ENCODE measurements around the gene LMAN2.
"Not testable (repeated sequence)": the region's sequence is repeated elsewhere in the genome, so short reads cannot be mapped to it uniquely, and the experiment has no call there.

Gene LMAN2

DNA sequence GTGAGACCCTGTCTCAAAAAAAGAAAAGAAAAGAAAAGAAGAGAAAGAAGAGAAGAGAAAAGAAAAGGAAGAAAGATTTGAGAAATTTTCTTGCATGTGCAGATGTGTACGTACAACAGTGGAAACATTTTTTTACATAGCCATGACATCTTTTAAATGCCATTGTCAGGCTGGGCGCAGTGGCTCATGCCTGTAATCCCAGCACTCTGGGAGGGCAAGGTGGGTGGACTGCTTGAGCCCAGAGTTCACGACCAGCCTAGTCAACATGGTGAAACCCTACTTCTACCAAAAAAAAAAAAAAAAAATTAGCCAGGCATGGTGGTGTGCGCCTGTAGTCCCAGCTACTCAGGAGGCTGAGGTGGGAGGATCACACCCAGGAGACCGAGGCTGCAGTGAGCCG, 6.6 kb downstream of the LMAN2 start:
- no peak overlapping the region for H3K4me3 ChIP-seq (ENCODE audit: low read length)
- DNase-seq (ENCODE audit: low read depth), result no peak
- no peak for TF ChIP-seq CTCF (IDR thresholded peaks at IDR 0.05; ENCODE audit: insufficient read depth, low read depth, low read length, missing control alignments)

GRCh38 chr5:177343777-177344176, 7.7 kb downstream of the LMAN2 start:
- no peak for TF ChIP-seq CTCF (IDR thresholded peaks at IDR 0.05; ENCODE audit: insufficient read depth, low read depth, low read length, missing control alignments)
- no peak for DNase-seq (ENCODE audit: low read depth)

GRCh38 chr5:177343000-177343399, 8.5 kb downstream of the LMAN2 start:
- H3K4me3 ChIP-seq (ENCODE audit: low read length); DNase-seq (ENCODE audit: low read depth): not testable (repeated sequence)

More at GRCh38 chr5:177343777-177344176, 7.7 kb downstream of the LMAN2 start:
- H3K4me3 ChIP-seq (ENCODE audit: low read length), result no peak overlapping the region

- TF ChIP-seq CTCF (IDR thresholded peaks at IDR 0.05; ENCODE audit: insufficient read depth, low read depth, low read length, missing control alignments), result no peak
- DNase-seq (ENCODE audit: low read depth), result peak; percentile 21
- no peak overlapping the region for H3K4me3 ChIP-seq (ENCODE audit: low read length)
These were observed 12.3 kb downstream of the LMAN2 start for GRCh38 chr5:177339107-177339638.

DNA sequence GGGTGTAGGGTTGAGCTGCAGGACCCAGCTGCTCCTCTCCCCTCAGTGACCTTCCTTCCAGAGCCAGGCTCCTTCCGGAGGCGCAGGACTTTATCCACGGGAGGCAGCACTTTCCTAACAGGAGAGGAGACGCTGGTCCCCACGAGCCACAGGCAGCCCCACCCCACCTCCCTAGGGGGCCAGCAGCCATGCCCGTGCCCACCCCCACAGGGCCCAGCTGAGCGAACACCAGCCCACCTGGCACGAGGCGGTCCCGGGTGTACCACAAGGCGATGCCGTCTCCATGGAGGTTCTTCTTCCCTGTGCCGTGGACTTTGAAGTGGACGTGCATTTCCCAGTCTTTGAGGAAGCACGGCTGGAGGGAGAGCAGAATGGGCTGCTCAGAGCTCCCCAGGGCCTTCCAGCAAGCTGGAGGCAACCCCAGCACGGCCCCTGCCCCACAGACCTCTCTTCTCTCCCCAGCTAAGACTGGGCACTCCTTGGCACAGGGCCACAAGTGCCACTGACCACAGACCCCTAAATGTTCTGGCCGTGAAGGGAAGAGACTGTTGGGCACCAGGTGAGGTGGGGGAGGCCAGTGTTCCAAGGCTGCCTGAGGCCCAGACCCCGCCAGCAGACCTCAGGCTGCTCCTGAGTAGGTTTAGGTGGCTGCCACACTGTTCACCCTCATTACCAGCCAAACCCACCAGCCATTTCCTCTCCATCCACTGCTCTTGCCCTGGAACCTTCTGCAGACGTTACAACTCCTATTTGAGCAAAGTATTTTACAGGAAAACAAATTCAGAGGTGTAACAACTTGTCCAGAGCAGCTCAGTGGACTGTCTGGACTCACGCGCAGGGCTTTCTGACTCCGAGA, 13.0 kb downstream of the LMAN2 start:
- no peak for TF ChIP-seq CTCF (IDR thresholded peaks at IDR 0.05; ENCODE audit: insufficient read depth, low read depth, low read length, missing control alignments)
- no peak overlapping the region for H3K4me3 ChIP-seq (ENCODE audit: low read length)
- DNase-seq (ENCODE audit: low read depth), result no peak

DNA sequence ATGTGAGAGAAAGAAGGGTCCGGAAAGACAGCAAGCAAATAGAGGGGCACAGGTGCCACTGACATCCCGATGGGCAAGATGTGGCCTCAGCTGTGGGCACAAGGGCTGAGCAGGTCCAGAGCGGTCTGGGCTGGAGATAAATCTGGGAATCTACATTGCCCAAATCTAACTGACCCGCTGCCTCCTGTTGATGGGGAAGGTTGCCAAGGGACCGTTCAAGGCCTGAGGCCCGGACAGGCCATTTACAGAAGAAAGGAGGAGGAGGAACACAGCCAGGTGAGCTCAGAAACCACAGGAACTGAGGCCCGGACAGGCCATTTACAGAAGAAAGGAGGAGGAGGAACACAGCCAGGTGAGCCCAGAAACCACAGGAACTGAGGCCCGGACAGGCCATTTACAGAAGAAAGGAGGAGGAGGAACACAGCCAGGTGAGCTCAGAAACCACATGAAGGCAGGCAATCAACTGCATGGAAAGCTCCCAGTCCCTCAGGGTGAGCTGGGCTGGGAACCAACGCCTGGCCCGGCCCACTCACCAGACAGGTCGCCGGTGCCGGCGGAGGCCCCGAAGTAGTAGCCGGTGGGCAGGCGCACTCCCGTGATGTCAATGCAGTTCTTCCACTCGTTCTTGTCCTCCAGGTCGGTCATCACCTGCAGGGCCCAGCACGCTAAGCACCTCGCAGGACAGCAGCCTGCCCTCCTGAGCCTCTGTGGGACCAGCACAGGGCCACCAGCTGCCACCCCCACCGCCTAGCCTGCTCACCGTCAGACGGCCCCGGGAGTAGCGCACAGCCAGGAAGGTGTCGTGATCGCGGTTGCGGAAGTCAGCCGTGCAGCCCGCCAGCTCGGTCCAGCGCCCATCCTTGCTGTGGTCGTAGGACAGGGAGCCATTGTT, 14.6 kb downstream of the LMAN2 start:
- DNase-seq (ENCODE audit: low read depth), result no peak
- no peak overlapping the region for H3K4me3 ChIP-seq (ENCODE audit: low read length)
- TF ChIP-seq CTCF (IDR thresholded peaks at IDR 0.05; ENCODE audit: insufficient read depth, low read depth, low read length, missing control alignments), result no peak

DNA sequence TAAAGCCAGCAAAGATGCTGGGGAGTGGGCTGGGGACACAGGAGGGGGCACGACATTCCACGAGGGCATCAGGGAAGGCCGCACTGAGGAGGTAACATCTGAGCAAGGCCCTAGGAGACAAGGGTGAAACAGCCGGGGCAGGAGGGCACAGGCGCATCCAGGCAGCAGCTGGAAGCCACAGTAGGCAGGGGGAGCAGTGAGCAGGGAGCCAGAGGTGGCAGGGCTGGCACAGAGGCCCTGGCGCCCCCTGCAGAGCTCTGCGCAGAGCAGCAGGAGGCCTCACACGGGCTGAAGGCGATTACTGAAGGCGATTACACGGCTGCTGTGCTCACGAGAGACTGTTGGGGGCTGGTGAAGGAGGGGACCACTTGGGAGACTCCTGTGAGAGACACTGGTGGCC, 15.4 kb downstream of the LMAN2 start:
- no peak overlapping the region for H3K4me3 ChIP-seq (ENCODE audit: low read length)
- DNase-seq (ENCODE audit: low read depth), result peak; percentile 37
- TF ChIP-seq CTCF (IDR thresholded peaks at IDR 0.05; ENCODE audit: insufficient read depth, low read depth, low read length, missing control alignments), result peak; percentile 37

Measured in epithelial cell of esophagus (primary cell).